RWPE1 (cell line): ENCODE results near the gene FNDC3A.
"Not testable (repeated sequence)": the region's sequence is repeated elsewhere in the genome, so short reads cannot be mapped to it uniquely, and the experiment has no call there.

Experiments used
- CTCF ChIA-PET: fragments of 350-600 bp; sonication (Branson Sonifier 250); formaldehyde crosslinking; extraction: SDS; loops from one replicate; lab custom pipeline; 2021; lab: Yijun Ruan, JAX
- POLR2A ChIA-PET: fragments of 400-600 bp; formaldehyde crosslinking; extraction: SDS; loops from one replicate; lab custom pipeline; 2020; ENCODE audit warnings: antibody characterized with exemption; ENCODE audit not compliant: low non-redundant PET; lab: Yijun Ruan, JAX
- DNase-seq: peaks from one replicate; pipeline ENCODE4 v3.0.0; 2012; ENCODE audit warnings: low spot score
- H3K27ac ChIP-seq: fragments of 450-650 bp; 2 replicates; pipeline ENCODE4 v1.5.1; 2017
- CTCF ChIP-seq: fragments of 450-650 bp; conservative IDR thresholded peaks from 2 replicates; pipeline ENCODE4 v1.5.1; 2017; ENCODE audit warnings: low read depth, mild to moderate bottlenecking

Gene FNDC3A

DNA sequence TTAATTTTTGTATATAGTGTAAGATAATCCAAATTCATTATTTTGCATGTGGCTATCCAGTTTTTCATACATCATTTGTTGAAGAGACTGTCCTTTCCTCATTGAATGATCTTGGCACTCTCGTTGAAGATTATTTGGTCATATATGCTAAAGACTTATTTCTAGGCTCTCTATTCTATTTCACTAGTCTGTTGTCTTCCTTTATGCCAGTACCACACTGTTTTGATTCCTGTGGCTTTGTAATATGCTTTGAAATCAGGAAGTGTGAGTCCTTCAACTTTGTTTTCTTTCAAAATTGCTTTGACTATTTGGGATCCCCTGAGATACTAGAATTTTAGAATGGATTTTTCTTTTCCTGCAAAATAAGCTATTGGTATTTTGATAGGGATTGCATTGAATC lies 24.5 kb downstream of the FNDC3A start:
- H3K27ac ChIP-seq = no peak overlapping the region
- no peak for TF ChIP-seq CTCF
- CTCF ChIA-PET = interaction anchor here (0.6 kb wide), 1 partner anchor 182 kb away, joined by 4 read pairs; no protein-coding TSS in a partner anchor
- POLR2A ChIA-PET = no interaction called here
- DNase-seq = no peak

DNA sequence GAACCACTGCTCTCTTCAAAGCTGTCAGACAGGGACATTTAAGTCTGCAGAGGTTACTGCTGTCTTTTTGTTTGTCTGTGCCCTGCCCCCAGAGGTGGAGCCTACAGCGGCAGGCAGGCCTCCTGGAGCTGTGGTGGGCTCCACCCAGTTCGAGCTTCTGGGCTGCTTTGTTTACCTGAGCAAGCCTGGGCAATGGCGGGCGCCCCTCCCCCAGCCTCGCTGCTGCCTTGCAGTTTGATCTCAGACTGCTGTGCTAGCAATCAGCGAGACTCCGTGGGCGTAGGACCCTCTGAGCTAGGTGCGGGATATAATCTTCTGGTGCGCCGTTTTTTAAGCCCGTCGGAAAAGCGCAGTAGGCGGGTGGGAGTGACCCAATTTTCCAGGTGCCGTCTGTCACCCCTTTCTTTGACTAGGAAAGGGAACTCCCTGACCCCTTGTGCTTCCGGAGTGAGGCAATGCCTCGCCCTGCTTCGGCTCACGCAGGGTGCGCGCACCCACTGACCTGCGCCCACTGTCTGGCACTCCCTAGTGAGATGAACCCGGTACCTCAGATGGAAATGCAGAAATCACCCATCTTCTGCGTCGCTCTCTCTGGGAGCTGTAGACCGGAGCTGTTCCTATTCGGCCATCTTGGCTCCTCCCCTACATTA lies 43.4 kb downstream of the FNDC3A start:
- POLR2A ChIA-PET, DNase-seq, CTCF ChIA-PET, H3K27ac ChIP-seq: not testable (repeated sequence)

GRCh38 chr13:49020328-49020727 lies 44.6 kb downstream of the FNDC3A start:
- H3K27ac ChIP-seq = no peak overlapping the region
- ChIA-PET CTCF (interaction anchor here (0.6 kb wide), 1 partner anchor 60 kb away, joined by 3 read pairs; no protein-coding TSS in a partner anchor), POLR2A (no interaction called here)
- DNase-seq = no peak
- no peak for TF ChIP-seq CTCF

DNA sequence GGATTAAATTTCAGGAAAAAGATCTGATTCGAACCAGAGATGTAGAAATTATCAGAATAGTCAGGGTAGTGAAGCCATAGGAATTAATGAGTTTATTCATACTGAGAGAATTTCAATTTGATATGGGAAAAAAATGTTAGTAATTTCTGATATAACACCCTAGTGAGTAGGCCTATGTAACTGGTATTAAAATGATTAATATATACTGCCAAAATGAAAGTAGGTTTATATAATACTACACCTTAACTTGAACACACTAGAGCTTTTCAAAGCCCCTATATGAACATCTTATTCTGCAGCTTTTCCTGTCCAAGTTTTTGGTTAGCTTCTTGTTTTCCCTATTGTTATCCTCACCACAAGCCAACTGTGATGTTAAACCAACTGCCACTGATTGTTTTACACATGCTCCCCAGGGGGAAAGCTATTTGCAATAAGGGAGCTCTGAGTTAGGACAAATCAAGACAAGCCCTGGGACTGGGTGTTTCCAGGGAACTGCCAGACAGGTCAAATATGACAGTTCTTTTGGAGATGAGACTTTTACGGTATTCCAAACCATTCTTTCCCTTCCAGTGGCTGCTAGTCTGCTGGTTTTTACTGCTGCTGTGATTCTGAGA lies 45.3 kb downstream of the FNDC3A start:
- H3K27ac ChIP-seq = no peak overlapping the region
- TF ChIP-seq CTCF = no peak
- ChIA-PET CTCF (interaction anchor here (0.6 kb wide), 1 partner anchor 61 kb away, joined by 3 read pairs; no protein-coding TSS in a partner anchor), POLR2A (no interaction called here)
- DNase-seq = peak; percentile 18

DNA sequence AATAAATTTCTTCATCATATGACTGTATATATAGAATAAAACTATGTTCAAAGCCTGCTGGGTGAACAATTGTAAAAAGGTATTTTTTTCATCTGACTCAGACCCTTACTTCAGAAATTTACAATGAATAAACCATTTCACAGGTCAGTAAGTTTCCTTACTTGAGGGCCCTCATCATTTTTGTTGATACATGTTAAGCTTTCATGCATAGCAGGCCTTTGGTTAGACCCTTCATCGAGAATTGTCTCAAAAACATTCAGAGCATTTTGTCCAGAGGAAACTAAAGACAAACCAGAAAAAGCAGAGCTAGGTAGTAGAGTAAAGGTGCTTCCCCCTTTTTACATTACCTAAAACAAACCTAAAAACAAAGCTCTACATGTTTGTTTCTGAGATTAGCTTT lies 46.2 kb downstream of the FNDC3A start:
- TF ChIP-seq CTCF = no peak
- ChIA-PET CTCF (interaction anchor here (0.7 kb wide), 1 partner anchor 52 kb away, joined by 3 read pairs; no protein-coding TSS in a partner anchor), POLR2A (no interaction called here)
- DNase-seq = no peak
- no peak overlapping the region for H3K27ac ChIP-seq

DNA sequence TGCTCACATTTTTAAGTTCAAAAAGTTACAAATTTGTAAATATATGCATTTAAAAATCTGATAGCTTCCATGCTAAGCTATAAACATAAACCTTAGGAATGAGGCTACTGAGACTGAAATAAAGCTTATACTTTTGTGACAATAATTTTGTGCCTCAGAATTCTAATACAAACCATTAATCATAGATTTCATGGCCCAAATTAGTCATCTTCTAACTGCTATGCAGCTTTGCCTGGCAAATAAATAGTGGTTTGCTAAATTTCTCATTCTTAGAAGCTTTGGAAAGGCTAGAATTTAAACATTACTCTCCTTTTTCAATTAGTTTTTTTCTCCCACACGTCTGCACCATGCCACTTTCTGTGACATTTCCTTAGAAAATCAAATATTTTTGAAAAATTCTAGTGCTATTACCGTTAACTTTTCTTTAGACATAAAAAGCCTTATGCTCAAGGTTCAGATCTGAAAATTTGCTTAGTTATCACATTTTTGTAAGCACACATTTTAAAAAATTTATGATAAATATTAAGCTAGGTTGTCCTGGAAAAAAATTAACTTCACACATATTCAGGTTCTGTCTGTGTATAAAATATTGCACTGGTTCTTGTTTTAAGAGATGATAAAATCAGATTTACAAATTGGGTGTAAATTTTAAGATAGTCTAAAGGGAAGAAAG lies 46.9 kb downstream of the FNDC3A start:
- TF ChIP-seq CTCF = no peak
- DNase-seq = no peak
- no peak overlapping the region for H3K27ac ChIP-seq
- POLR2A ChIA-PET = no interaction called here
- CTCF ChIA-PET = interaction anchor here (0.7 kb wide), 1 partner anchor 51 kb away, joined by 3 read pairs; no protein-coding TSS in a partner anchor

GRCh38 chr13:49023431-49023830 lies 47.7 kb downstream of the FNDC3A start:
- ChIA-PET CTCF (no interaction called here), POLR2A (no interaction called here)
- DNase-seq = peak; percentile 53
- H3K27ac ChIP-seq = no peak overlapping the region
- no peak for TF ChIP-seq CTCF
